ENCODE data around the gene UIMC1.
"Not testable (repeated sequence)": the region's sequence is repeated elsewhere in the genome, so short reads cannot be mapped to it uniquely, and the experiment has no call there.

The UIMC1 gene

GRCh38 chr5:176874198-176874780 lies 132.3 kb downstream of the UIMC1 start:
- H3F3A ChIP-seq (ENCODE audit: control insufficient read depth, insufficient read depth): no peaks in the 10 kb centered on the region
- no peaks in the 10 kb centered on the region for H4K20me1 ChIP-seq (ENCODE audit: control insufficient read depth, insufficient read depth, low read depth, low read length)
- TF ChIP-seq EZH2phosphoT487 (IDR thresholded peaks at IDR 0.05; ENCODE audit: borderline replicate concordance, low read length) (no peak), CTCF (IDR thresholded peaks at IDR 0.05; ENCODE audit: low read depth, low read length, poor library complexity, severe bottlenecking) (no peak)
- no peaks in the 10 kb centered on the region for H3K9me2 ChIP-seq (replicated peaks; ENCODE audit: control insufficient read depth, low read length)
- H3K36me3 ChIP-seq (ENCODE audit: control insufficient read depth, low read length): no peaks in the 10 kb centered on the region
- no peak overlapping the region for H3K4me2 ChIP-seq (ENCODE audit: low read length)
- peaks cover 7% of the 10 kb centered on the region; the same call in 1 of the 2 replicates for H3K27me3 ChIP-seq (ENCODE audit: control insufficient read depth, low read length)
- no peak overlapping the region for H3K4me3 ChIP-seq (ENCODE audit: low read length)
- no peaks in the 10 kb centered on the region for H3K9me3 ChIP-seq (ENCODE audit: control insufficient read depth, insufficient read depth, low read length)
- no peaks in the 10 kb centered on the region for H3K79me2 ChIP-seq (ENCODE audit: control insufficient read depth, low read length)
- H3K4me1 ChIP-seq (ENCODE audit: control insufficient read depth, low read length): no peaks in the 10 kb centered on the region
- H3K27ac ChIP-seq (ENCODE audit: low read depth, low read length): no peak overlapping the region

GRCh38 chr5:176873541-176874172 lies 132.9 kb downstream of the UIMC1 start:
- peaks cover 7% of the 10 kb centered on the region; the same call in 1 of the 2 replicates for H3K27me3 ChIP-seq (ENCODE audit: control insufficient read depth, low read length)
- H3F3A ChIP-seq (ENCODE audit: control insufficient read depth, insufficient read depth): no peaks in the 10 kb centered on the region
- H3K9me3 ChIP-seq (ENCODE audit: control insufficient read depth, insufficient read depth, low read length): no peaks in the 10 kb centered on the region
- H3K4me2 ChIP-seq (ENCODE audit: low read length): no peak overlapping the region
- no peaks in the 10 kb centered on the region for H4K20me1 ChIP-seq (ENCODE audit: control insufficient read depth, insufficient read depth, low read depth, low read length)
- no peaks in the 10 kb centered on the region for H3K36me3 ChIP-seq (ENCODE audit: control insufficient read depth, low read length)
- no peak overlapping the region for H3K27ac ChIP-seq (ENCODE audit: low read depth, low read length)
- H3K9me2 ChIP-seq (replicated peaks; ENCODE audit: control insufficient read depth, low read length): no peaks in the 10 kb centered on the region
- TF ChIP-seq CTCF (IDR thresholded peaks at IDR 0.05; ENCODE audit: low read depth, low read length, poor library complexity, severe bottlenecking): no peak
- TF ChIP-seq EZH2phosphoT487 (IDR thresholded peaks at IDR 0.05; ENCODE audit: borderline replicate concordance, low read length): no peak
- no peaks in the 10 kb centered on the region for H3K79me2 ChIP-seq (ENCODE audit: control insufficient read depth, low read length)
- H3K4me1 ChIP-seq (ENCODE audit: control insufficient read depth, low read length): no peaks in the 10 kb centered on the region
- no peak overlapping the region for H3K4me3 ChIP-seq (ENCODE audit: low read length)

- H3K4me2 ChIP-seq (ENCODE audit: low read length); H3K27ac ChIP-seq (ENCODE audit: low read depth, low read length); H3K9me3 ChIP-seq (ENCODE audit: control insufficient read depth, insufficient read depth, low read length); H3K36me3 ChIP-seq (ENCODE audit: control insufficient read depth, low read length); H3F3A ChIP-seq (ENCODE audit: control insufficient read depth, insufficient read depth); H3K4me1 ChIP-seq (ENCODE audit: control insufficient read depth, low read length); H3K79me2 ChIP-seq (ENCODE audit: control insufficient read depth, low read length); H3K9me2 ChIP-seq (replicated peaks; ENCODE audit: control insufficient read depth, low read length); H3K4me3 ChIP-seq (ENCODE audit: low read length); H3K27me3 ChIP-seq (ENCODE audit: control insufficient read depth, low read length); H4K20me1 ChIP-seq (ENCODE audit: control insufficient read depth, insufficient read depth, low read depth, low read length): not testable (repeated sequence)
Measured at GRCh38 chr5:176873011-176873410, 133.6 kb downstream of the UIMC1 start.

- not testable (repeated sequence) for H3K4me2 ChIP-seq (ENCODE audit: low read length); H3K4me1 ChIP-seq (ENCODE audit: control insufficient read depth, low read length); H3F3A ChIP-seq (ENCODE audit: control insufficient read depth, insufficient read depth); H3K27ac ChIP-seq (ENCODE audit: low read depth, low read length); H3K9me3 ChIP-seq (ENCODE audit: control insufficient read depth, insufficient read depth, low read length); H3K36me3 ChIP-seq (ENCODE audit: control insufficient read depth, low read length); H3K27me3 ChIP-seq (ENCODE audit: control insufficient read depth, low read length); H3K4me3 ChIP-seq (ENCODE audit: low read length); H3K9me2 ChIP-seq (replicated peaks; ENCODE audit: control insufficient read depth, low read length); H3K79me2 ChIP-seq (ENCODE audit: control insufficient read depth, low read length); H4K20me1 ChIP-seq (ENCODE audit: control insufficient read depth, insufficient read depth, low read depth, low read length)
Measured at GRCh38 chr5:176872586-176872985, 134.0 kb downstream of the UIMC1 start.

GRCh38 chr5:176870644-176871043 lies 135.9 kb downstream of the UIMC1 start:
- not testable (repeated sequence) for H3K9me3 ChIP-seq (ENCODE audit: control insufficient read depth, insufficient read depth, low read length); H3K36me3 ChIP-seq (ENCODE audit: control insufficient read depth, low read length); H3F3A ChIP-seq (ENCODE audit: control insufficient read depth, insufficient read depth); H3K27ac ChIP-seq (ENCODE audit: low read depth, low read length); H3K9me2 ChIP-seq (replicated peaks; ENCODE audit: control insufficient read depth, low read length); H3K79me2 ChIP-seq (ENCODE audit: control insufficient read depth, low read length); H3K4me3 ChIP-seq (ENCODE audit: low read length); H4K20me1 ChIP-seq (ENCODE audit: control insufficient read depth, insufficient read depth, low read depth, low read length); H3K4me1 ChIP-seq (ENCODE audit: control insufficient read depth, low read length); H3K4me2 ChIP-seq (ENCODE audit: low read length); H3K27me3 ChIP-seq (ENCODE audit: control insufficient read depth, low read length)
